Measurements from ENCODE around the gene FAXC.

DNA sequence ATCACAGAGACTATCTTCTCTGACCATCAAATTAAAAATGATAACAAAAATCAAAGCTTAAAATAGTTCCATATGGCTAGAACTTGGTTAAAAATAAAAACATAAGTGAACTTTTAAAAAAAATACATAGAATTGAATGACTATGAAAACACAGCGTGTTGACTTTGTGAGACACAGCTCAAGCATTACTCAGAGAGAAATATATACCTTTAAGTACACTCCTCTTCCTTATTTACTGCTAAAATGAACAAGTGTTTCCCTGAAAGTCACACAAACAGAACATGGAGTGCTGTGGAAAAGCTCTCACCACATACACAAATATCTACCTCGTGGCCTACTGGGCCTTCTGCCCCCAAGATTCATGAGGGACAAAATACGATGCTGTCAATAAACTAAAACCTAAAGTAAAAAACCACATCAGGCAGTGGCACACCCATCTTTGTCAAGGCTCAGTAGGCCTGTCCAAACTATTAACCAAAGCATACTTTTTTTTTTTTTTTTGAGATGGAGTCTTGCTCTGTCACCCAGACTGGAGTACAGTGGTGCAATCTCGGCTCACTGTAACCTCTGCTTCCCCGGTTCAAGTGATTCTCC, 7.5 kb downstream of the FAXC start:
- TF ChIP-seq, protein P1, sequence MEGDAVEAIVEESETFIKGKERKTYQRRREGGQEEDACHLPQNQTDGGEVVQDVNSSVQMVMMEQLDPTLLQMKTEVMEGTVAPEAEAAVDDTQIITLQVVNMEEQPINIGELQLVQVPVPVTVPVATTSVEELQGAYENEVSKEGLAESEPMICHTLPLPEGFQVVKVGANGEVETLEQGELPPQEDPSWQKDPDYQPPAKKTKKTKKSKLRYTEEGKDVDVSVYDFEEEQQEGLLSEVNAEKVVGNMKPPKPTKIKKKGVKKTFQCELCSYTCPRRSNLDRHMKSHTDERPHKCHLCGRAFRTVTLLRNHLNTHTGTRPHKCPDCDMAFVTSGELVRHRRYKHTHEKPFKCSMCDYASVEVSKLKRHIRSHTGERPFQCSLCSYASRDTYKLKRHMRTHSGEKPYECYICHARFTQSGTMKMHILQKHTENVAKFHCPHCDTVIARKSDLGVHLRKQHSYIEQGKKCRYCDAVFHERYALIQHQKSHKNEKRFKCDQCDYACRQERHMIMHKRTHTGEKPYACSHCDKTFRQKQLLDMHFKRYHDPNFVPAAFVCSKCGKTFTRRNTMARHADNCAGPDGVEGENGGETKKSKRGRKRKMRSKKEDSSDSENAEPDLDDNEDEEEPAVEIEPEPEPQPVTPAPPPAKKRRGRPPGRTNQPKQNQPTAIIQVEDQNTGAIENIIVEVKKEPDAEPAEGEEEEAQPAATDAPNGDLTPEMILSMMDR (IDR thresholded peaks at IDR 0.05) = no peak
- no peak for TF ChIP-seq POLR2A (IDR thresholded peaks at IDR 0.05)
